Nephron (organoid): ENCODE measurements around the gene KDM8.

Experiments used
- H3K27ac Mint-ChIP-seq, 3 experiments: 2 replicates each; pipeline ENCODE4 v1.8.0; 2020; ENCODE audit warnings: mixed read lengths in 3 of 3, mild to moderate bottlenecking in 2 of 3, moderate library complexity in 1 of 3
- H3K27me3 Mint-ChIP-seq: 2 replicates; pipeline ENCODE4 v1.8.0; 2021; ENCODE audit warnings: low read depth, mild to moderate bottlenecking, moderate library complexity, mixed read lengths
- H3K36me3 Mint-ChIP-seq: 2 replicates; pipeline ENCODE4 v1.8.0; 2020; ENCODE audit warnings: low read depth, mixed read lengths
- H3K4me1 Mint-ChIP-seq: 2 replicates; pipeline ENCODE4 v1.8.0; 2020; ENCODE audit warnings: mixed read lengths
- H3K4me3 Mint-ChIP-seq, 3 experiments: 2 replicates each; pipeline ENCODE4 v1.8.0; 2020; ENCODE audit warnings: mild to moderate bottlenecking in 3 of 3, mixed read lengths in 3 of 3, moderate library complexity in 2 of 3
- H3K9me3 Mint-ChIP-seq: 2 replicates; pipeline ENCODE4 v1.8.0; 2020; ENCODE audit warnings: mixed read lengths
- TF ChIP-seq, protein P1 (sequence below), 3 experiments: fragments of 200-600 bp; sonication (generic); IDR thresholded peaks; one replicate each; pipeline ENCODE4 v1.5.0; 2021; ENCODE audit warnings: antibody characterized with exemption in 3 of 3; ENCODE audit not compliant: unreplicated experiment in 3 of 3

KDM8 gene

DNA sequence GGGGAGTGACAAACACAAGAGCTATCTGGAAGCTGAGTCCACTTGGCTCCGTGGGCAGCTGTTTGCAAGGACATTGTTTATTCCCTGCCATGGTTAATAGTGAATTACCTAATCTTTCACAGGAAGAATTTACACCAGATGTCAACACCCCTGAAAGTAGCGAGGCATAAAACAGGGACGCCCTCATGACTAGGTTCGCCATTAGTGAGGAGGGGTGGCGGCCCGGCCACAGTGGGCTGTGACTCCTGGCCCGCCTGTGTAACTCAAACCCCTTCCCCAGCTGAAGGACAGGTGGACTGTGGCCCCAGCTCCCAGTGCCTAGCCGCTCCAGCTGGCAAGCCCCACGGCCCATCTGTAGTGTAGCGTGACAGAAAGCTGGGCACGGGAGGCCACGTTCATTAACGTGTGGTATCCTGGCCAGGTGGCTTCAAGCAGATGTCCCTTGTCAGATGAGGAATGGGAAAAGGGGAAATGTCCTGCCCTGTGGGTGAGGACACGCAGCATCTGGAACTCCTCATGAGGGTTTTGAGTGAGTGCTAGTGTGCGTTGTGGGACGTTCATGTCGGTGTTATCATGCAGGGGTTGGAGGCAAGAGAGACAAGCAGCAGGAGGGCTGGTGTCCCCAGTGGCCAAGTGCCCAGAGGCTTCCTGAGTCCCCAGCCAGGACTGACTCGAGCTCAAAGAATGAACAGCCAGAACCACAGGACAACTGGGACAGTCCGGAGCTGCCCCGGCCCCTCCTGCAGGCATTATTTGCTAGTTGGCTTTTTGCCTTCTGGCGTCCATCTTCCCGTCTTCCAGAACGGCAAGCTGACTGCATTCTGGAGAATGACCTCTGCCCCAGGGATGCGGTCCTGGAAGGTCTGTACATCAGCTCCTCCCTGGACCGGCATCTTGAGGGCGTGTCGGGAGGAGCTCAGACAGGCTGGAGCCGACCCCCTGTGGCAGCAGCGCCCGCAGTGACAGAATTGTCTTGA, 19.2 kb downstream of the KDM8 start:
- H3K27me3 Mint-ChIP-seq: no peaks in the 10 kb centered on the region
- TF ChIP-seq, protein P1, sequence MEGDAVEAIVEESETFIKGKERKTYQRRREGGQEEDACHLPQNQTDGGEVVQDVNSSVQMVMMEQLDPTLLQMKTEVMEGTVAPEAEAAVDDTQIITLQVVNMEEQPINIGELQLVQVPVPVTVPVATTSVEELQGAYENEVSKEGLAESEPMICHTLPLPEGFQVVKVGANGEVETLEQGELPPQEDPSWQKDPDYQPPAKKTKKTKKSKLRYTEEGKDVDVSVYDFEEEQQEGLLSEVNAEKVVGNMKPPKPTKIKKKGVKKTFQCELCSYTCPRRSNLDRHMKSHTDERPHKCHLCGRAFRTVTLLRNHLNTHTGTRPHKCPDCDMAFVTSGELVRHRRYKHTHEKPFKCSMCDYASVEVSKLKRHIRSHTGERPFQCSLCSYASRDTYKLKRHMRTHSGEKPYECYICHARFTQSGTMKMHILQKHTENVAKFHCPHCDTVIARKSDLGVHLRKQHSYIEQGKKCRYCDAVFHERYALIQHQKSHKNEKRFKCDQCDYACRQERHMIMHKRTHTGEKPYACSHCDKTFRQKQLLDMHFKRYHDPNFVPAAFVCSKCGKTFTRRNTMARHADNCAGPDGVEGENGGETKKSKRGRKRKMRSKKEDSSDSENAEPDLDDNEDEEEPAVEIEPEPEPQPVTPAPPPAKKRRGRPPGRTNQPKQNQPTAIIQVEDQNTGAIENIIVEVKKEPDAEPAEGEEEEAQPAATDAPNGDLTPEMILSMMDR (IDR thresholded peaks at IDR 0.05; ENCODE audit: unreplicated experiment in 3 of 3): no peak
- peak overlapping the region in 1 of 3 experiments; percentile 21 for H3K4me3 Mint-ChIP-seq
- H3K36me3 Mint-ChIP-seq: no peaks in the 10 kb centered on the region
- H3K9me3 Mint-ChIP-seq: no peaks in the 10 kb centered on the region
- peak overlapping the region; percentile 53 to 63 (median 61) for H3K27ac Mint-ChIP-seq
- H3K4me1 Mint-ChIP-seq: peaks cover 34% of the 10 kb centered on the region

DNA sequence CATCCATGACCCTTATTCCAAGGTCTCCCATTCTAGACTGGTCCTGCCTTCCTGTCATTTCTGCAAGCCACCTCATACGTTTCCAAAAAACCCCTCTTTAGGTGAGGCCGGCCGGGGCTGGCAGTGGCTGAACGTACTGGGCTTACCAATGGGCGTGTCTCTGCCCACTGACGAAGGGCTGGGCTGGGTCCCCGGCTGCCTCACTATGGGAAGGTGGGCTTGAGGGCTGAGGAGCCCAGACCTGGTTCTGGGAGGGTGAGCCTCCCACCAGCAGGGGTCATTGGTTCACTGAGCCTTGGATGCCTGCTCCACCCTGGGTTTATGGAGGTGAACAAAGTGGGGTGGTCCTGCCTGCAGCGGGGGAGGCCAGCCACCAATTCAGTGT, 19.9 kb downstream of the KDM8 start:
- Mint-ChIP-seq H3K4me3 (no peak overlapping the region), H3K9me3 (no peaks in the 10 kb centered on the region), H3K36me3 (no peaks in the 10 kb centered on the region), H3K27ac (no peak overlapping the region), H3K27me3 (no peaks in the 10 kb centered on the region), H3K4me1 (peaks cover 34% of the 10 kb centered on the region)
- TF ChIP-seq, protein P1 (IDR thresholded peaks at IDR 0.05; ENCODE audit: unreplicated experiment in 3 of 3): no peak

DNA sequence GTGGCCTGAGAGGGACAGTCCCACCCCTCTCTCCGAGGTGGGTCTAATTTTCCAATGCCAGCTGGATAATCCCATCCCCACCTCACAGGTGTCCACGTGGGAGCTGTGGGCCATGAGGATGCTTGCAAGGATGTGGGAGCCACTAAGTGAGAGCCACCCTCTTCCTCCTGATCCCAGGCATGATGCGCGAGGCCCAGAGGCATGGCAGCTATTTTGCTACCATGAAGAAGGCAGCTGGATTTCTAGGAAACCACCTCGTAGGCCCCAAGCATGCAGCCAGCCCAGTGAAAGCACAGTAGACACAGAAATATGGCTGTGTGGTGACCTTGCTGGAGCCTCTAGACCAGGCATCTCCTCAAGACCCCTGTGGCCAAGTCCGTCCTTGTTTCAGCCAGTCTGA, 20.4 kb downstream of the KDM8 start:
- TF ChIP-seq, protein P1 (IDR thresholded peaks at IDR 0.05; ENCODE audit: unreplicated experiment in 3 of 3): no peak
- Mint-ChIP-seq H3K36me3 (no peaks in the 10 kb centered on the region), H3K27ac (no peak overlapping the region), H3K27me3 (no peaks in the 10 kb centered on the region), H3K4me3 (no peak overlapping the region), H3K9me3 (no peaks in the 10 kb centered on the region), H3K4me1 (peaks cover 34% of the 10 kb centered on the region)

GRCh38 chr16:27224271-27224737, 21.0 kb downstream of the KDM8 start:
- Mint-ChIP-seq H3K9me3 (no peaks in the 10 kb centered on the region), H3K4me3 (no peak overlapping the region), H3K4me1 (peaks cover 36% of the 10 kb centered on the region), H3K27me3 (no peaks in the 10 kb centered on the region), H3K36me3 (no peaks in the 10 kb centered on the region), H3K27ac (no peak overlapping the region)
- TF ChIP-seq, protein P1 (IDR thresholded peaks at IDR 0.05; ENCODE audit: unreplicated experiment in 3 of 3): no peak

GRCh38 chr16:27224741-27225300, 21.5 kb downstream of the KDM8 start:
- Mint-ChIP-seq H3K27ac (no peak overlapping the region), H3K27me3 (no peaks in the 10 kb centered on the region), H3K4me1 (peaks cover 38% of the 10 kb centered on the region), H3K4me3 (no peak overlapping the region), H3K9me3 (no peaks in the 10 kb centered on the region), H3K36me3 (no peaks in the 10 kb centered on the region)
- TF ChIP-seq, protein P1 (IDR thresholded peaks at IDR 0.05; ENCODE audit: unreplicated experiment in 3 of 3): no peak
